PFSK-1 (cell line): ENCODE results near the gene ETFA.

Experiments
- FOXP2 ChIP-seq: optimal IDR thresholded peaks from 2 replicates; pipeline ENCODE3; 2011; ENCODE audit warnings: borderline replicate concordance, control low read depth, inconsistent platforms; ENCODE audit not compliant: insufficient read depth; ENCODE audit errors: extremely low read length, extremely low read depth
- POLR2AphosphoS5 ChIP-seq: IDR thresholded peaks from 2 replicates; pipeline ENCODE4 v1.6.1; 2012; ENCODE audit warnings: low read depth, mild to moderate bottlenecking, control low read depth, low read length, moderate library complexity
- SIN3A ChIP-seq: IDR thresholded peaks from 2 replicates; pipeline ENCODE4 v1.6.1; 2012; ENCODE audit warnings: mild to moderate bottlenecking, low read length, moderate library complexity, borderline replicate concordance; ENCODE audit not compliant: insufficient read depth
- TAF1 ChIP-seq: IDR thresholded peaks from 2 replicates; pipeline ENCODE4 v1.6.1; 2012; ENCODE audit warnings: low read length, control low read depth, borderline replicate concordance; ENCODE audit not compliant: insufficient read depth
- TF ChIP-seq, protein P1 (sequence below), 2 experiments: IDR thresholded peaks; 2 replicates each; pipeline versions ENCODE4 v1.6.1 to v1.8.0; 2011 to 2012; ENCODE audit warnings: low read depth in 2 of 2, low read length in 2 of 2, control low read depth in 1 of 2, inconsistent platforms in 1 of 2, mild to moderate bottlenecking in 1 of 2, moderate library complexity in 1 of 2; ENCODE audit not compliant: insufficient read depth in 1 of 2

ETFA gene

GRCh38 chr15:76178296-76179000 is 132.8 kb downstream of the ETFA start:
- TF ChIP-seq POLR2AphosphoS5 = no peak
- no peak for TF ChIP-seq SIN3A
- TF ChIP-seq FOXP2 = no peak
- TF ChIP-seq, protein P1, sequence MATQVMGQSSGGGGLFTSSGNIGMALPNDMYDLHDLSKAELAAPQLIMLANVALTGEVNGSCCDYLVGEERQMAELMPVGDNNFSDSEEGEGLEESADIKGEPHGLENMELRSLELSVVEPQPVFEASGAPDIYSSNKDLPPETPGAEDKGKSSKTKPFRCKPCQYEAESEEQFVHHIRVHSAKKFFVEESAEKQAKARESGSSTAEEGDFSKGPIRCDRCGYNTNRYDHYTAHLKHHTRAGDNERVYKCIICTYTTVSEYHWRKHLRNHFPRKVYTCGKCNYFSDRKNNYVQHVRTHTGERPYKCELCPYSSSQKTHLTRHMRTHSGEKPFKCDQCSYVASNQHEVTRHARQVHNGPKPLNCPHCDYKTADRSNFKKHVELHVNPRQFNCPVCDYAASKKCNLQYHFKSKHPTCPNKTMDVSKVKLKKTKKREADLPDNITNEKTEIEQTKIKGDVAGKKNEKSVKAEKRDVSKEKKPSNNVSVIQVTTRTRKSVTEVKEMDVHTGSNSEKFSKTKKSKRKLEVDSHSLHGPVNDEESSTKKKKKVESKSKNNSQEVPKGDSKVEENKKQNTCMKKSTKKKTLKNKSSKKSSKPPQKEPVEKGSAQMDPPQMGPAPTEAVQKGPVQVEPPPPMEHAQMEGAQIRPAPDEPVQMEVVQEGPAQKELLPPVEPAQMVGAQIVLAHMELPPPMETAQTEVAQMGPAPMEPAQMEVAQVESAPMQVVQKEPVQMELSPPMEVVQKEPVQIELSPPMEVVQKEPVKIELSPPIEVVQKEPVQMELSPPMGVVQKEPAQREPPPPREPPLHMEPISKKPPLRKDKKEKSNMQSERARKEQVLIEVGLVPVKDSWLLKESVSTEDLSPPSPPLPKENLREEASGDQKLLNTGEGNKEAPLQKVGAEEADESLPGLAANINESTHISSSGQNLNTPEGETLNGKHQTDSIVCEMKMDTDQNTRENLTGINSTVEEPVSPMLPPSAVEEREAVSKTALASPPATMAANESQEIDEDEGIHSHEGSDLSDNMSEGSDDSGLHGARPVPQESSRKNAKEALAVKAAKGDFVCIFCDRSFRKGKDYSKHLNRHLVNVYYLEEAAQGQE (IDR thresholded peaks at IDR 0.05; ENCODE audit: insufficient read depth in 1 of 2, low read depth in 2 of 2, low read length in 2 of 2) = no peak
- no peak for TF ChIP-seq TAF1

DNA sequence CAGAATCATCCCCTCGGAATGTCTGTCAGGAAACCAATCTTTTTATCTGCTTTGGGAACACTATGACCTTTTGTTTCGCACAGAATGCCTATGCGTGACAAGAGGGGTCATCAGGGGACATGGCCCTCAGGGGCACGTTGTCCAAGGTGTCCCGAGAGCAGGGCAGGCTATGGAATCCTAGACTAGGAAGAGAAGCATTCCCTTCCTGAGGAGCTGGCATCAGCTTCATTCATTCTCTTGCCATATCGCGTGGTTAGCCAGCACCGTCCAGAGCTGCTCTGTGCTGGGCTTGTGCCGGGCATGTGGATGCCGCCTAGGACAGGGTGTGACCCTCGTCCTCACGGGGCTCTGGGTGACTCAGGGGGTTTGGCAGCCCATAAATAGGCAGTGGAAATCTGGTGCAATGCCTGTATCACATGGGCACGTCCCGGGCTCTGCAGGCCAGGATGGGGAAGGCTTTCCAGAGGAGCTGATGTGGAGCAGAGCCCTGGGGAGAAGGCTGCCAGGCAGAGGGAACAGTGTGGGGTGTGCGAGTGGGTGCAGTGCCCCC is 133.7 kb downstream of the ETFA start:
- no peak for TF ChIP-seq SIN3A
- TF ChIP-seq, protein P1 (IDR thresholded peaks at IDR 0.05; ENCODE audit: insufficient read depth in 1 of 2, low read depth in 2 of 2, low read length in 2 of 2) = no peak
- no peak for TF ChIP-seq POLR2AphosphoS5
- no peak for TF ChIP-seq FOXP2
- no peak for TF ChIP-seq TAF1

DNA sequence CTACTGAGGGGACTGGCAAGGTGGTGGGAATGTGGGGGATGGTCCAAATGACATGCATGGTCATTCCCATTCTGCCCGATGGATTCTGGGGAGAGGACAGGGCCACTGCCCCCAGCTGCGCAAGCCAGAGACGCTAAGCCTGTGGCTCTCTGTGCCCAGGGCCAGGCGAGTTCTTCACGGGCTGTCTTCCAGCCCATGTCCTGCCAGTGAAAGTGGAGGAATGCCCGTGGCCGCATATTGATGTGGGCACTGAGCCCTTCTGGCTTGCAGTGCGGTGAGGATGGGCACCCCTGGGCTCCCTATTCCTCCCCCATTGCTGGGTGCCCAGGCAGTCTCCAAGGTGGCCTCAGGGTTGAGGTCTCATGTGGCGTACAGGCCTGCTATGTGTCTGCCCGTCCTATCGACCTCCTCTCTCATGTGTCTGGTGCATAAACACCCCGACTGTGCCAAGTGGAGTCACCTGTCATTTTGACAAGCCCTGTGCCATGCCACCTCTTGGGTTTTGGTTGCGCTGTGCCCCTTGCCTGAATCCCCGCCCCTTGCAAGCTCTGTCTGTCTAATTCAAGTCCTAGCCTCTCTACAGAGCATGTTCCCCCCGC is 134.7 kb downstream of the ETFA start:
- no peak for TF ChIP-seq POLR2AphosphoS5
- TF ChIP-seq, protein P1 (IDR thresholded peaks at IDR 0.05; ENCODE audit: insufficient read depth in 1 of 2, low read depth in 2 of 2, low read length in 2 of 2) = no peak
- TF ChIP-seq FOXP2 = no peak
- TF ChIP-seq SIN3A = no peak

- TF ChIP-seq SIN3A (no peak), TAF1 (no peak), POLR2AphosphoS5 (no peak), FOXP2 (no peak)
- TF ChIP-seq, protein P1 (IDR thresholded peaks at IDR 0.05; ENCODE audit: insufficient read depth in 1 of 2, low read depth in 2 of 2, low read length in 2 of 2) = no peak
Measured at GRCh38 chr15:76176059-76176458, 135.2 kb downstream of the ETFA start.
